ENCODE data around the gene AQP11. TPM values are rescaled to one million over a fixed set of nuclear protein-coding genes. Genes with fewer than 3 reads are reported as not detected.

AQP11 gene
- 2.0 and 18.7 TPM in 2 replicates for total RNA-seq

GRCh38 chr11:77589521-77590193 lies at the start of gene AQP11:
AQP11 (plus strand) TSS chr11:77589953; CDS start chr11:77589993, 40 bp downstream.

GRCh38 chr11:77637345-77638165 lies 47.8 kb downstream of the AQP11 start, which contains the start of gene CLNS1A:
CLNS1A (minus strand) TSS chr11:77637794; CDS start chr11:77637714, 80 bp downstream.

Other genes starting within 250 kb of the AQP11 start
- 54.4 and 56.6 TPM in 2 replicates for gene PAK1, start 115.9 kb upstream of the AQP11 start, total RNA-seq
- gene CLNS1A, start 47.8 kb downstream of the AQP11 start, total RNA-seq: 180 and 187 TPM in 2 replicates
- 21.8 and 40.9 TPM in 2 replicates for gene RSF1, start 230.8 kb downstream of the AQP11 start, total RNA-seq
- gene AAMDC, start 231.2 kb downstream of the AQP11 start, total RNA-seq: 18.9 and 38.3 TPM in 2 replicates